A673 (cell line): Measurements from ENCODE around the gene TTC39B.

Source experiments
- EZH2 ChIP-seq: fragments of 200-600 bp; sonication (generic); IDR thresholded peaks from 2 replicates; pipeline ENCODE4 v1.6.1; 2017; ENCODE audit warnings: borderline replicate concordance, low read depth, mild to moderate bottlenecking, mixed read lengths, antibody characterized with exemption, low read length; ENCODE audit not compliant: poor library complexity, severe bottlenecking
- TF ChIP-seq, protein P1 (sequence below): fragments of 300-800, 200-600 bp; sonication (generic); conservative IDR thresholded peaks from 2 replicates; pipeline ENCODE4 v1.5.1; 2017; ENCODE audit warnings: low read depth, mild to moderate bottlenecking, antibody characterized with exemption, low read length, moderate library complexity, mixed read lengths

GRCh38 chr9:15140051-15140450 lies 167.0 kb downstream of the TTC39B start:
- TF ChIP-seq, protein P1, sequence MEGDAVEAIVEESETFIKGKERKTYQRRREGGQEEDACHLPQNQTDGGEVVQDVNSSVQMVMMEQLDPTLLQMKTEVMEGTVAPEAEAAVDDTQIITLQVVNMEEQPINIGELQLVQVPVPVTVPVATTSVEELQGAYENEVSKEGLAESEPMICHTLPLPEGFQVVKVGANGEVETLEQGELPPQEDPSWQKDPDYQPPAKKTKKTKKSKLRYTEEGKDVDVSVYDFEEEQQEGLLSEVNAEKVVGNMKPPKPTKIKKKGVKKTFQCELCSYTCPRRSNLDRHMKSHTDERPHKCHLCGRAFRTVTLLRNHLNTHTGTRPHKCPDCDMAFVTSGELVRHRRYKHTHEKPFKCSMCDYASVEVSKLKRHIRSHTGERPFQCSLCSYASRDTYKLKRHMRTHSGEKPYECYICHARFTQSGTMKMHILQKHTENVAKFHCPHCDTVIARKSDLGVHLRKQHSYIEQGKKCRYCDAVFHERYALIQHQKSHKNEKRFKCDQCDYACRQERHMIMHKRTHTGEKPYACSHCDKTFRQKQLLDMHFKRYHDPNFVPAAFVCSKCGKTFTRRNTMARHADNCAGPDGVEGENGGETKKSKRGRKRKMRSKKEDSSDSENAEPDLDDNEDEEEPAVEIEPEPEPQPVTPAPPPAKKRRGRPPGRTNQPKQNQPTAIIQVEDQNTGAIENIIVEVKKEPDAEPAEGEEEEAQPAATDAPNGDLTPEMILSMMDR, result no peak
- TF ChIP-seq EZH2, result no peak
